Activated T-helper 1 cell treated with Interleukin-2 at 50 U/mL for 16 hours (primary cell): ENCODE results near the gene MAGED2.
"Not testable (repeated sequence)": the region's sequence is repeated elsewhere in the genome, so short reads cannot be mapped to it uniquely, and the experiment has no call there.

Experiments
- DNase-seq: peaks from one replicate; pipeline ENCODE4 v3.0.0-alpha.2; 2020; ENCODE audit warnings: low read depth

The MAGED2 gene, protein sequence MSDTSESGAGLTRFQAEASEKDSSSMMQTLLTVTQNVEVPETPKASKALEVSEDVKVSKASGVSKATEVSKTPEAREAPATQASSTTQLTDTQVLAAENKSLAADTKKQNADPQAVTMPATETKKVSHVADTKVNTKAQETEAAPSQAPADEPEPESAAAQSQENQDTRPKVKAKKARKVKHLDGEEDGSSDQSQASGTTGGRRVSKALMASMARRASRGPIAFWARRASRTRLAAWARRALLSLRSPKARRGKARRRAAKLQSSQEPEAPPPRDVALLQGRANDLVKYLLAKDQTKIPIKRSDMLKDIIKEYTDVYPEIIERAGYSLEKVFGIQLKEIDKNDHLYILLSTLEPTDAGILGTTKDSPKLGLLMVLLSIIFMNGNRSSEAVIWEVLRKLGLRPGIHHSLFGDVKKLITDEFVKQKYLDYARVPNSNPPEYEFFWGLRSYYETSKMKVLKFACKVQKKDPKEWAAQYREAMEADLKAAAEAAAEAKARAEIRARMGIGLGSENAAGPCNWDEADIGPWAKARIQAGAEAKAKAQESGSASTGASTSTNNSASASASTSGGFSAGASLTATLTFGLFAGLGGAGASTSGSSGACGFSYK

DNA sequence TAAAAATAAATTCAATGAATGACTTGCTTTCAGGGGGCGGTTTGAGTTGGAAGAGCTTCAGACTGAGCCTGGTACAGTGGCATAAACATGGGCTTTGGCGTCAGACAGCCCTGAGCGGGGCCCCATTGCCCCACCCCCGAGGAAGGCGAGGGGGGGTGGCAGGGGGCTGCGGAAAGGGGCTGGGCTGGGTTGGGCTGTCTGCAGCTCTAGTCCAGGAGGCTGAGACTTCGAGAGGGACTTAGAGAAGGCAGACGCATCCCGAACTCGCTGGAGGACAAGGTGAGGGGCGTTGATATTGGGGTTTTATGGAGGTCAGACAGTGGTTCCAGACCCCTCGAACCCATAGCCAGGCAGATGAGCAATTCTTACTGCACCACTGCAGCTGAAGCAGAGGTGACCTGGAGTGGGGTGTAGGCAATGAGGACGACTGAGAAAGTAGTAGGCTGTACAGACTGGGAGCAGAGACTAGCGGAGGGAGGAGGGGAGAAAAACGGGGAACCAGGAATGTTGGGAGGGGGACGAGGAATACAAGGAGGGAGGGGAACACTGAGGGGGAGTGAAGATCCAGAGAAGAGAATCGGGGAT lies at the start of gene MAGED2:
Gene MAGED2, plus strand, starts transcription at position 222 of the 585 bp plus-strand sequence. CDS start 1,587 bp downstream, outside the sequence.
- DNase-seq, result peak; percentile 30

DNA sequence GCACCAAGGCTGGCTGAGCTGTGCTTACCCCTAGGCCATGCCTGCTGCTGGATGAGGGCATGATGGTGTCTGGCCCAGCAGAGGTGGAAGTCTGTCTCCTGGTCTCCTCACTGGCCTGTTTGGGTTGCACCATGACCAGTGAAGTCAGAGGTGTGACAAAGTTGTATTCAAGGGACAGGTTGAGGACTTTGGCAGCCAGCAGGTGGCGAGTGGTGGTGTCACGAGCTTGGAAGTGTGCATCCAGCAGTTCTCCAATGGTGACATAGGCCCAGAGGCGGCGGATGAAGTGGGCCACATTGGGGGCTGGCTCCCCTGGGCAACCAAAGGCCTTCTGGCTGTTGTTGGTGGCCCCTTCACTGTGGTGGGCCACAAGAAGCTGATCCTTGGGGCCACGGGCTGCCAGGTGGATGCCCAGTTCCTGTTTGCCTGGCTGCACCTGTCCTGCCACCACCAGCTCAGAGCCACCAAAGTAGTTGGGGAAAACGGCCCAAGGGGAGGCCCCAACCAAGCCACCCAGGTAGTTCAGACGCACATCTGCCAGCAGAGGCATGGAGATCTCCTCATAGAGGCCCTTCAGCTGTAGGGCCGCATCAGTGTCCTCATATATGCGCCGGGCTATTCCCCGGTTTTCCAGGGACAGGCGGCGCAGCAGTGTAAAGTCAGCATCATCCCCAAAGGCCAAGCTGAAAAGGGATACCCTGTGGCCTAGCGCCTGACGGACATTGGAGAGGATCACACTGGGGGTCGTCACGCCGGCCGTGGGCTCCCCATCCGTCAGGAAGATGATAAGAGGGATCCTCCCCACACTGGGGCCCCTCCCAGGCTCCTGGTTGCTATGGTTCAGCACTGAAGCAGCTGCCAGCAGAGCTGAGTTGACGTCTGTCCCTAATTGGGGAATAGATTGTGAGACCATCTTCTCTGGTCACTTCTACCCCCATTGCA lies 49.2 kb upstream of the MAGED2 start:
- DNase-seq, result no peak

DNA sequence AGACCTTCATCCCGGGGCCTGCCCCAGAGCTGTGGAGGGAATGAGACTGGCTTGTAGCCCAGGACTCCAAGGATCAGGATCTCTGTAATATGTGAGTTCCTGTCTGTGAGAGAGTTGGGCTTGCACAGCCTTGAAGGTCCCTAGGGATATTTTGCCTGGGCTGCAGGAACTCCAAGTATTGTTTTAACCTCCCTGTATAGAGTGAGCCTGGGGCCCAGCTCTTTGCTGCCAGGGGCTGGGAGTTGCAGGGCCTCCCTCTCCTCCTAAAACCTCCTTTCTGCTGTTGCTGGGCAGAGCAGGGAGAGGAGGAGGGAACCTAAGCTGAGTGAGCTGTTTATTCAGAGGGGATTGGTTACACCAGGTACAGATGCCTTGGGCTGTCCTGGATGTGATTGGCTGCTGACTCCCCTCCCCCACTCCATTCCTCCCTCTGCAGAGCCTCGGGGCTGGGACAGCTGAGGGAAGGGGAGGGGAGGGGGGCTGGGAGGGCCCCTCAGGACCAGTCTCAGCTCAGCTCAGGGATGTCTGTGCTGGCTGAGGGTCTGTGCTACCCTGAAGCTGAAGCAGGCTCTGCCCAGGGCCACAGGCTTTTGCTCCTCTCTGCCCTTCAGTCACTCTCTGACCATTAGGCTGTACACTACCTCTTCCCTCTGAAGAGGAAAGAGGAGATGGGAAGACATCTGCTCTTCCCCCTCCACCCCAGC lies 33.0 kb upstream of the MAGED2 start:
- DNase-seq, result not testable (repeated sequence)

DNA sequence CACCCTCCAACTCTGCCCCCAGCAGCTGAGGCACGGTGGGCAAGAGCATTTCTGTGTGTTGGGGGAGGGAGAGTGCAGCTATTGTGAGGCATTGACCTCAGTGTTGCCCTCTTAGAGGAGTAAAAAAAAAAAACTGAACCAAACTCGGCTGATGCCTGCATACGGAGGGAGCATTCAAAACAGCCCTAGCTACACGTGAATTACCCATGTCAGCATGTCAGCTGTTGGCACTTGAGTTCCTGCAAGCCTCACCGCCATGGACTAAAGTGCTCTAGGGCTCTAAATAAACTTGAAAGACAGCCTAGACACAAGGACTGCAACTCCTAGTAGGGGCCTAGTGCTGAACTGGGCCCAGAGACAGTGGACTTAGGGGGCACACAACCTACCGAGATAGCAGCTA lies 31.5 kb upstream of the MAGED2 start:
- no peak for DNase-seq

DNA sequence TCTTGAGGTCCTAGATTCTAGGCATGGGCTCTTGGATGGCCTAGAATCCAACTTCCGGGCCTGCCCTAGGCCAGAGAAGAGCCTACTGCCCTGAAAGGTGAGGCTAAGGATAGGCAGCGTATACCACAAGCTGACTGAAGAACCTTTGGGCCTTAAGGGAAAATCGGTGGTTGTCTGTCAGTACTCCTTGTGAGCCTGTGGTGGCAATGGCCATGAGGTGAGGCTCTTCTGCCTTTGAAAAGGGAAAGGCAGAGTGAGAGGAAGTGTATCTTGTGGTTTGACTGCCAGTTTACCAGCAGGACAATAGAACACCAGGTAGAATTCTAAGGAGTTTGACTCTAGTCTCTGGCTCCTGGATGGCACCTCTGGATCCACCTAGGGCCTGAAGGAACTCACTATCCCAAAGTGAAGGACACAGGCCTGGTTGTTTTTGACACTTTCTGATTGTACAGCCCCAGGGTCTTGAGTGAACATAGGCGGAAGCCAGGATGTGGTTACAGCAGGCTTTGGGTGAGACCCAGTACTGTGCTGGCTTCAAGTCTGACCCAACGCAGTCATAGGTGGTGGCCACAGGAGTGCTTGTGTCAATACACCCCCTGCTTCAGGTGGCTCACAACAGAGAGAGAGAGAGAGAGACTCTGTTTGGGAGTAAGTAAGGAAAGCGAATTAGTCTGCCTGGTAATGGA lies 30.4 kb upstream of the MAGED2 start:
- no peak for DNase-seq

DNA sequence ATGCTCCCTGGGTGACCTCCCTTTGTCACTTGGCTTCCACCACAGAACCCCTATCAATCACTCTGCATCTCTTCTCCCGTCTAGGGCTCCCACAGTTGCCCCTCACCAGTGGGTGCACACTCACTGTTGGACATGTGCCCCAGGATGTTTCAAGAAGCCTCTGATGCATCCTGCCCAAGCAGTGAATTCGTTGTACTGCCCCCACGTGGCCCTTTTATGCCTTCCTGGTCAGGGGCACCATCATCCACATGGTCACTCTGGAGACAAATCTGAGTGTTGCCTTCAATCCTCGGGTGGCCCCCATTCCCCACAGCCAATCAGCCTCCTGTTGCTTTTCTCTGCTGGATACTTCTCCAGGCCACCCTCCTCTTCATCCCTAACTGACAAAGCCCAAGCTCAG lies 21.6 kb upstream of the MAGED2 start:
- DNase-seq, result no peak

DNA sequence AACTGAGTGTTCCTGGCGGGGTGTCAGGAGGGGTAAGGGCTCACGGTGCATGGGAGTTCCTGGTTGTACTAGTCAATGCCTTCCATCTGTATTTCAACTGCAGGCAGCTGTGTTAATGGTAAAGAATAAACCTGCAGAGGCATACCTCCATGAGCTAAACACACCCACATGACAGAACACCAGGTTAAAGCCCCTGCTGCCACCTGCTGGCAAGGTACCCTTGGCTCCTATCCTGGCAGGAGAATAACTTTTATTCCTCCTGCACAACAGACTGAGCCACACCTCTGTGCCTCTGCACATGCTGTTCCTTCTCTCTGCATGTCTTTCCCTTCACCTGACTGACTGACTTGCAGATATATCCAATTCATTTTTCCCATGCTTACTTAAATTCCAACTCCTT lies 20.6 kb upstream of the MAGED2 start:
- no peak for DNase-seq

DNA sequence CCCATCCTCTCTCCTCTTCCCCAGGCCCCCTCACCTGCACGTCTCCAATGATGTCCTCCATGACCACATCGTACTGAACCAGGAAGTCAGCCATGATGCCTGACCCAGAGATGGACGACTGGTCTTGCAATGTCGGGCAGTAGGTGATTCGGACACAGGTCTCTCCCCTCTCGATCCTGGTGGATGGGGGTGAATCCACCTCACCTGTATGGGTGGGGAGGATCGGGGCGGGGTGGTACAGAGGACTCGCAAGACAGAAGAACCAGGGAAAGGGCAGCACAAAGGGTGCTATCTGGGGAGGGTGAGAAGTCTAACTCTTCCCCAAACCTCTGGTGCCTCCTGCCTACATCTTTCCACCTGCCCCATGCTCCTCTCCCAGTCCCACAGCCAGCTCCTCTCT lies 19.1 kb upstream of the MAGED2 start:
- no peak for DNase-seq

DNA sequence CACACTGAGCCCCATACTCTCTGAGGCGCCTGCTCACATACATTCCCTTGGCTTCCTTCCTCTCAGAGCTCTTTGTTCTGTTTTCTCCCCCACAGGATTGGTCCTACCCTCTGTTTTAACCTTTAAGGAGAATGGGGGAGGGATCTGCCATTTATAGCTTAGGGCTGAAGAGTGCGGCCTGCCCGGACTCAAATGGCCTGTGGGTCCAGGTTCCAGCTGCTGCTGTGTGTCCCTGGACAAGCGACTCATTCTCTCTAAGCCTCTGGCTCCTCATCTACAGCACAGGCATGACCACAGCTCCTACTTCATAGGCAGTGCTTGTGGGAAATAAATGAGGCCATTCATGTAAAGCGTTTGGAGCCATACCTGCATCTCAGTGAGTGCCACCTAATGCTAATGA lies 18.1 kb upstream of the MAGED2 start:
- DNase-seq, result not testable (repeated sequence)

DNA sequence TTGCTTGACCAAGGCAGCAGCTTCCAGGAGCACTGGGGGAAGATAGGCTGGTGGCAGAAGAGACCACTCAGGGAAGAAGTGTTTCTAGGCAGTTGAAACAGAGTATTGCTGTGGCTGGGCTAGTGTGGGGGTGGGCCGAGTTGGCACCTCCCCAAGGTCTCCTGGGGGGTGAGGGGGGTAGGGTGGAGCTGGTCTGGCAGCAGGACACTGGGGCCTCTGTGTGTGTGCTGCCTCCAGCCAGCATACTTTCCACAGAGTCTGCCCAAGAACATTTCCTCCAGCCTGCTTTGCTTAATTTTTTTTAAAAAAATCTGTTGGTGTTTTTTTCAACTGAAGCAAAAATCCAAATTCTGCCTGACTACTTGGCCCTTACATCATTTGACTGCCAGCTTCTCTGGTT lies 13.5 kb upstream of the MAGED2 start:
- no peak for DNase-seq

DNA sequence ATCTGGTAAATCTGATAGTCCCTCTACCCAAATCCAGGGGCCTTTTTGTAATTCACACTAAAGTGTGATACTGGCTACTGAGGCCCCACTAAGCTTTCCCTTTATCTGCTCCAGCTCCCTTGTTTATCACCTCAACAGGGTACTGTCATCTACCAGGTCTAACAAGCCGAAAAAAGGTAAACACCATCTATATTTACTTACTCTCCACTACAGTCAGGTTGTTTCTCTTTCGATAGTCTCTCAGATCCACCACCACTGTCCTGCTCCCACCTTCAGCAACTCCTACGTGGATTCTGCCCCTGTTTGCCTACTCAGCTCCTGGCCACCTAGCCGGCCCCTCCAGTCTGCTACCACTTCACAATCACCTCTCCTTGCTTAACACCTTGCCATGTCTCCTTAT lies 12.8 kb upstream of the MAGED2 start:
- no peak for DNase-seq

DNA sequence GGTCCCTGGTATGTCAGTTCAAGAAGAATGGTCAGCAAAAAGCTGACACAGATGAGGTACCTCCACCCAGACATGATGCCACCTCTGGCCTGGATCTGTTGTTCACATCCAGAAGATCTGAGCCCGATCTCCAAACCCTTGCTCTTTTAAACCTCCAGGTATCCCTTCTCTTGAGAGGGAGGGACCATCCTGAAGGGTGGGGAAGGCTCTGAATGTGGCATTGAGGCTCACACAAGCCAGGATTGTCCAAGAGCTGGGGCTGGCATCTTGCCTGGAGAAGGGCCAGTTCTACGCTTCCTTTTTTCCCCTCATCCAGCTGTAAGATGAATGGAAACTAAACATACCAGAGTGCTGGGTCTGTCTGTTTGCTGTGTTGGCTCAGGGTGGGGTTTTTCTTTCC lies 9.4 kb upstream of the MAGED2 start, which contains the start of gene ITIH6:
Gene ITIH6, minus strand, starts transcription at position 119 of the 400 bp plus-strand sequence. Its CDS starts 45 bp downstream, at position 74.
- DNase-seq, result no peak

DNA sequence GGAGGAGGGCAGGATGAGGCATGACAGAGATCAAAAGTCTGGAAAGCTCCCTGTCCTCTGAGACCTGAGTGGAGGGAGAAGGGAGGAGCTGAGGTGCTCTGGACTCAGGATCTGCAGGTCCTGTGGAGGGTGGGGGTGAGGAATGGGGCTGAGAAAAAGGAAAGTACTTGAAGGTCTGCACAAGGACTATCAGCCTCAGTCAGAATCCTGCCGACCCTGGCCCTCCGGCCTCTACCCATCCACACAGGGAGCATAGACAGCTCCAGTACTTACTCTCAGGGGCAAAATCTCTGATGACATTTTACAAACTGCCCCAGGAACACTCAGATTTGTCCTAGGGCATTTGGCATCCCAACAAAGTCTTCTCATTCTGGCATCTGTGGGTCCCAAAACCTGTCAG lies 8.5 kb upstream of the MAGED2 start:
- DNase-seq, result no peak

DNA sequence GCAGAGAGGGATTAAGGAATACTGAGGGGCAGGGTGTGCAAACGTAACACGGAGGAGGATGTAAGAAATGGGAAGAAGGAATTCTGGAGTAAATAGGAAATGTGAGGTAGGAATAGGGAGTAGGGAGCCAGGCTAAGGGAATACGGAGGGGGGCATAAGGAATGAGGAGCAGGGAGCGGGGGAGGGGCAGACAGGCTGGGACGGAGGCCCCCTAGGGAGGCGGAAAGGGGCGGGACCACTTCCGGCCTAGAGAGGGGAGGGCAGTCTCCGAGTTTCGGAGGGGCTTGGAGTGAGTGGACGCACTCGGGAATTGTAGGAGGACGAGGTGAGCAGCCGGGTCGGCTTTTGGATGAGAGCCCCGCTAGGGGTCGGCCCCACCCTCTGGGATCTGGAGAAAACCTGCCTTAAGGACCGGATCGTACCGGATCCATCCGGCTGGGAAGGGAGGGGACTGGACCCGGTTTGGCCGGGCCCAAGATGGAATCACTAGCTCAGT lies 612 bp downstream of the MAGED2 start:
- DNase-seq, result peak; percentile 17

DNA sequence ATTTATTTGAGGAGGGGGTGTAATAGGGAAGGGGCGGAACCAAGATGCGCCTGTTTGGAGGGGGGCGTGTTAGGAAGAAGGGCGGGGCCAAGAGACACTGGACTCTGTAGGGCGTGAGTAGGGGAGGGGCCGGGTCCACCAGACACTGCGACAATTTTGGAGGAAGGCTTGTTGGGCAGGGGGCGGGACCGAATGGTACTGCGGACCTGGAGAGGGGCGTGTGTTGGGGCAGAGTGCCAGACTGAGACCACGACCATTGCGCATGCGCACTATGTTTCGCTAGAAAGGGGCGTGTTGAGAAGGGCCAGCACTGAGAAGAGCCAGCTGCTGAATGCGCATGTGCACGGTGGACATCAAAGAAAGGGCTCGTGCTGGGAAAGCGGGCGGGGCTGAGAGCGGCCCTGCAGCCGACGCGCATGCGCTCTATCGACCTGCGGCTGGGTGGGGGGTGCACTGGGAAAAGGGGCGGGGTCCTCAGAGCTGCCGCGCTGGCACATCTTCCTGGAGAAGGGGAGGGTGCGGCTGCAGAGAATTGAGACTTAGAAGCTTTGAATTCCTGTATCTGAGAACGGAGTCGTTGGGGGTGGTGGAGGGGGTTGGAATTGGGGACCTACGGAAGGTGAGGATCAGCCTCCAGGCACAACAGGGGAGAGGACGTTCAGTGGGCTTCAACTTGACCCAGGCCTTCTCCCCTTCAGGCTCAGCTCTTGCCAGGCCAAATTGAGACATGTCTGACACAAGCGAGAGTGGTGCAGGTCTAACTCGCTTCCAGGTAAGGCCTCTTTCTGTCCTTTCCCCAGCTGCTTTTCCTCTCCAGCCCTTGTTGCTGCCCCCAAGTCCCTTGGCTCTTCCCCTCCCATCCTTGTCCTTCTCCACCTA lies 1.3 kb downstream of the MAGED2 start:
- DNase-seq, result peak; percentile 77

DNA sequence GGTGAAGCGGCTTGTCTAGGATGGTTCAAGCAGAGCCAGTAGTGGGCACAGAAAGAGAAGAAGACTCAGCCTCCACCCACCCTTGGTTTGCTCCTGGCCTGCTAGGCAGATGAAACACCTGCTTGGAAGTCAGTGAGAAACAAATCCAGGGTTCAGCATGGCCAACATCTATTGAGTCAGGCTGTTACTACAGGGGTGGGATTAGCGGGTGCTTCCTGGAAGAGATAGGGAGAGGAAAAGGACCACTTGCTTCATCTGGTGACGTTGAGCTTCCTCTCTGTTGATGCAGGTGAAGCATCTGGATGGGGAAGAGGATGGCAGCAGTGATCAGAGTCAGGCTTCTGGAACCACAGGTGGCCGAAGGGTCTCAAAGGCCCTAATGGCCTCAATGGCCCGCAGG lies 3.0 kb downstream of the MAGED2 start:
- no peak for DNase-seq

DNA sequence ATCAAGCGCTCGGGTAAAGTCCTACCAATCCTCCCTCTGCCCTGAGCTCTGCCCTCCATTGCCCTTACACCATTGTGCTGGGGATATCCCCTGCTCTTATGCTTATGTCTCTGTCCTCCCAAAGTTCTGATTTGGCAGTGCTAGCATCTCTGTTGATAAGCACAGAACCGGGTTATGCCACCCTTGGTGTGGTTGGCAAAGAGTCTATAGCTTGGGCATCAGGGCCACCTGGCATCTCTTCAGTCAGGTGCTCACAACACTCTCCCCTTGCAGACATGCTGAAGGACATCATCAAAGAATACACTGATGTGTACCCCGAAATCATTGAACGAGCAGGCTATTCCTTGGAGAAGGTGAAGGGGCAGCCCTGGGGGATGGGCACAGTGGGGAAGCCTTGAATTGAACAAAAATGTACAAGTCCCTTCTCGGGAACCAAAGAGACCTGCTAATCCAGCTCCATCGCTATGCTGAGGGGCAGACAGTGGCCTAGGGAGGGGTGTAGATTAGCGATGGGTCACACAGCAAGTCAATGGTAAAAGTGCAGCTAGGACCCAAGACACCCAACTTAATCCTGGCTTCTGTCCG lies 3.8 kb downstream of the MAGED2 start:
- DNase-seq, result no peak

DNA sequence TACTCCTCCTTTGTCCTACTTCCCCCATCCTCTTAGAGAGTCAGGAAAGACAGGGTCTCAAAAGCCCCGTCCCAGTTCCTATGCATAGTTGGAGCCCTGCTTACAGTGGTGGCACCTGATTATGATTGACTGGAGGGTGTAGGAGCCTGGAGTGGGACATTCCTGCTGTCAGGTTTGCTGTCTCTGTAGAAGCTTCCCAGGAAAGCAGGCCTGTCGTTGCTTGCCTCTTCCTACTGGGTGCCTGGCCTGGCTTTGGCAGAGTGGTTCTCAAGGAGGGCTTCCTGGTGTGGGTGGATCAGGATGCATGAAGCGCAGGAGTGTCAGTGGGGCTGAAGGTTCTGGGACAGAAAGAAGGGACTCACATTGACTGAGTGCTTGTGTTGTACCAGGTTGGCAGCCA lies 4.8 kb downstream of the MAGED2 start:
- no peak for DNase-seq

DNA sequence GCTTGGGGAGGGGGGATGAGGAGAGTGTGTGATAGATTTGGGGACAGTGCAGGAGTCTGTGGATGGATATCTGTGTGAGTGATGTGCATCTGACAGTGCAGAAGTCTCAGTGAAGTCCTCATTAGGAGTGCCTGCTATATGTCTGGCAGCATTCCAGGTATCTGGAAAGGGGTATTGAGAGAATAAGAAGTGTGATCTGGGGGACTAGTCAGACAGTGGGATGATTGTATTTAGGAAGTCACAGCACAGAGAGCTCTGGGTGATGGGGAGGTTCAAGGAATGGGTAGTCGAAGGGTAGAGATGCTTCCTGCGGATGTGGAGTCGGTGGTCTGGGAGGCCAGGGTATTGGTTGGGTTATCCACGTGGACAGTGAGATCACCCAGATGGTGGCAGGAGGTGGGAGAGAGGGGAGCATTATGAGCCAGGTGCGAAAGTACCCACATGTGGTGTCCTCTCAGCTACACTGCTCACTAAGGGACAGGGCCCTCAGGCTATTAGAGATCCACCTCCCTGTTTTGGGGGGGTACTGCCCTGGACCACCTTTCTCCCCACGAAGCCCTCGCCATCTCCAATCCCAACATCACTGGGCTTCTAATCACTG lies 9.8 kb downstream of the MAGED2 start:
- DNase-seq, result no peak
